H1 (cell line): ENCODE measurements around the gene SPINK9. TPM values are rescaled to one million over a fixed set of nuclear protein-coding genes. Genes with fewer than 3 reads are reported as not detected.

Experiments
- CTCF ChIA-PET: fragments of 300-600 bp; sonication (Branson Sonifier 250); formaldehyde crosslinking; loops from one replicate; lab custom pipeline; 2021; ENCODE audit not compliant: partially characterized antibody; lab: Charles Lee
- POLR2A ChIA-PET: fragments of 300-600 bp; sonication (Branson Sonifier 250); formaldehyde crosslinking; loops from one replicate; lab custom pipeline; 2021; ENCODE audit warnings: inconsistent platforms; ENCODE audit not compliant: partially characterized antibody; lab: Charles Lee
- DNase-seq, 2 experiments: peaks; one replicate each; pipeline versions ENCODE4 v3.0.0 to v3.0.0-alpha.2; 2010 to 2022; ENCODE audit warnings: low spot score in 2 of 2, low read depth in 1 of 2, mixed read lengths in 1 of 2
- FAIRE-seq: peaks from 2 replicates; lab custom pipeline; 2011; peaks lifted over from hg19 to GRCh38; lab: Jason Lieb, UNC
- H2AFZ ChIP-seq: 2 replicates; pipeline ENCODE4 v1.8.1; 2012; ENCODE audit warnings: low read length, inconsistent platforms
- H2AK5ac ChIP-seq: 2 replicates; pipeline ENCODE4 v1.6.1; 2013; ENCODE audit warnings: low read depth, low read length
- H2BK120ac ChIP-seq: replicated peaks from 2 replicates; pipeline ENCODE3; 2013; ENCODE audit warnings: low read depth, low read length, inconsistent platforms
- H2BK12ac ChIP-seq: 2 replicates; pipeline ENCODE4 v1.6.1; 2013; ENCODE audit warnings: low read depth, low read length
- H2BK15ac ChIP-seq: 2 replicates; pipeline ENCODE4 v1.6.1; 2013; ENCODE audit warnings: low read length
- H2BK20ac ChIP-seq: 2 replicates; pipeline ENCODE4 v1.6.1; 2013; ENCODE audit warnings: low read length
- H2BK5ac ChIP-seq: 2 replicates; pipeline ENCODE4 v1.6.1; 2013; ENCODE audit warnings: low read depth, low read length
- H3K14ac ChIP-seq: 2 replicates; pipeline ENCODE4 v1.6.1; 2013; ENCODE audit warnings: inconsistent platforms; ENCODE audit not compliant: insufficient read length
- H3K18ac ChIP-seq: 2 replicates; pipeline ENCODE4 v1.6.1; 2013; ENCODE audit warnings: low read length; ENCODE audit errors: extremely low read depth
- H3K23ac ChIP-seq: 2 replicates; pipeline ENCODE4 v1.6.1; 2013; ENCODE audit warnings: inconsistent platforms; ENCODE audit not compliant: insufficient read length
- H3K23me2 ChIP-seq: 2 replicates; pipeline ENCODE4 v1.6.1; 2013; ENCODE audit warnings: low read depth, low read length
- H3K27ac ChIP-seq: 2 replicates; pipeline ENCODE4 v1.6.1; 2011; ENCODE audit warnings: low read depth, low read length, inconsistent platforms
- H3K27me3 ChIP-seq, 4 experiments: replicated peaks in 1 of 4; 1 replicate in 1 of 4; 2 replicates in 3 of 4; pipeline versions ENCODE4 v1.6.1 to v1.8.1; 2011 to 2013; ENCODE audit warnings: low read length in 3 of 4, mild to moderate bottlenecking in 3 of 4, inconsistent platforms in 2 of 4, mixed read lengths in 2 of 4, moderate library complexity in 1 of 4; ENCODE audit not compliant: control insufficient read depth in 3 of 4, insufficient read depth in 3 of 4; ENCODE audit errors: extremely low read depth in 1 of 4
- H3K36me3 ChIP-seq, 4 experiments: 2 replicates each; pipeline versions ENCODE4 v1.6.1 to v1.8.1; 2011 to 2013; ENCODE audit warnings: mild to moderate bottlenecking in 4 of 4, low read length in 3 of 4, moderate library complexity in 2 of 4, control low read depth in 1 of 4, inconsistent platforms in 1 of 4; ENCODE audit not compliant: insufficient read depth in 4 of 4, control insufficient read depth in 2 of 4
- H3K4ac ChIP-seq: replicated peaks from 2 replicates; pipeline ENCODE3; 2013; ENCODE audit warnings: low read length, low read depth, mixed read lengths, inconsistent platforms; ENCODE audit not compliant: insufficient read length
- H3K4me1 ChIP-seq, 4 experiments: replicated peaks in 1 of 4; 1 replicate in 1 of 4; 2 replicates in 3 of 4; pipeline versions ENCODE4 v1.6.1 to v1.8.1; 2011 to 2013; ENCODE audit warnings: low read length in 3 of 4, inconsistent platforms in 2 of 4, mixed read lengths in 1 of 4; ENCODE audit not compliant: insufficient read depth in 4 of 4, control insufficient read depth in 3 of 4
- H3K4me2 ChIP-seq, 2 experiments: 2 replicates each; pipeline versions ENCODE4 v1.6.1 to v1.8.1; 2011 to 2013; ENCODE audit warnings: low read depth in 2 of 2, low read length in 2 of 2, control low read depth in 1 of 2, inconsistent platforms in 1 of 2, mild to moderate bottlenecking in 1 of 2; ENCODE audit not compliant: insufficient read depth in 1 of 2
- H3K4me3 ChIP-seq, 4 experiments: fragments of 200-600, 300-600 bp in 1 of 4; sonication (generic), shearing (Covaris generic), sonication (Bioruptor Twin) in 1 of 4; 2 replicates each; pipeline versions ENCODE4 v1.5.1 to v1.8.1; 2011 to 2016; ENCODE audit warnings: low read length in 4 of 4, low read depth in 3 of 4, control low read depth in 2 of 4, inconsistent platforms in 2 of 4, mild to moderate bottlenecking in 2 of 4, mixed read lengths in 1 of 4, moderate library complexity in 1 of 4; ENCODE audit not compliant: insufficient read depth in 2 of 4; ENCODE audit errors: extremely low read depth in 1 of 4
- H3K56ac ChIP-seq: replicated peaks from 2 replicates; pipeline ENCODE3; 2013; ENCODE audit warnings: low read depth, mild to moderate bottlenecking, mixed read lengths, low read length, inconsistent platforms; ENCODE audit not compliant: insufficient read length
- H3K79me1 ChIP-seq: 2 replicates; pipeline ENCODE4 v1.6.1; 2013; ENCODE audit warnings: low read depth, low read length, control low read depth
- H3K79me2 ChIP-seq, 2 experiments: 2 replicates each; pipeline versions ENCODE4 v1.6.1 to v1.8.1; 2012 to 2013; ENCODE audit warnings: low read length in 2 of 2, mild to moderate bottlenecking in 2 of 2, inconsistent platforms in 1 of 2; ENCODE audit not compliant: insufficient read depth in 2 of 2, control insufficient read depth in 1 of 2
- H3K9ac ChIP-seq, 4 experiments: replicated peaks in 1 of 4; 1 replicate in 1 of 4; 2 replicates in 3 of 4; pipeline versions ENCODE4 v1.6.1 to v1.8.1; 2011 to 2013; ENCODE audit warnings: low read depth in 3 of 4, low read length in 3 of 4, control low read depth in 2 of 4, mild to moderate bottlenecking in 2 of 4, moderate library complexity in 2 of 4, inconsistent platforms in 1 of 4; ENCODE audit errors: extremely low read depth in 1 of 4
- H3K9me3 ChIP-seq, 2 experiments: 2 replicates each; pipeline versions ENCODE4 v1.6.1 to v1.8.1; 2012 to 2013; ENCODE audit warnings: mild to moderate bottlenecking in 2 of 2, moderate library complexity in 2 of 2, control low read depth in 1 of 2, inconsistent platforms in 1 of 2, low read depth in 1 of 2, low read length in 1 of 2, mixed read lengths in 1 of 2; ENCODE audit not compliant: insufficient read depth in 2 of 2
- H4K20me1 ChIP-seq, 2 experiments: replicated peaks in 1 of 2; 2 replicates each; pipeline versions ENCODE3 to v1.8.1; 2011 to 2013; ENCODE audit warnings: inconsistent platforms in 2 of 2, low read length in 2 of 2, mild to moderate bottlenecking in 1 of 2; ENCODE audit not compliant: insufficient read depth in 2 of 2, control insufficient read depth in 1 of 2
- H4K5ac ChIP-seq: 2 replicates; pipeline ENCODE4 v1.6.1; 2013; ENCODE audit warnings: low read length, low read depth, mixed read lengths, inconsistent platforms; ENCODE audit not compliant: insufficient read length
- H4K8ac ChIP-seq: 2 replicates; pipeline ENCODE4 v1.8.0; 2013; ENCODE audit warnings: mild to moderate bottlenecking, moderate library complexity, low read length, inconsistent platforms; ENCODE audit not compliant: insufficient read depth; ENCODE audit errors: extremely low read depth
- H4K91ac ChIP-seq: replicated peaks from 2 replicates; pipeline ENCODE3; 2013; ENCODE audit warnings: low read length, mixed read lengths, inconsistent platforms; ENCODE audit not compliant: insufficient read length
- CEBPB ChIP-seq: IDR thresholded peaks from 2 replicates; pipeline ENCODE4 v1.6.1; 2012; ENCODE audit warnings: low read depth, low read length
- KDM5A ChIP-seq: fragments of 200-600 bp; IDR thresholded peaks from 2 replicates; pipeline ENCODE4 v1.7.1; 2012; ENCODE audit warnings: mild to moderate bottlenecking, low read length, inconsistent platforms, mixed read lengths
- SAP30 ChIP-seq: fragments of 300-600 bp; sonication (generic); IDR thresholded peaks from 2 replicates; pipeline ENCODE4 v1.7.1; 2012; ENCODE audit warnings: low read length, moderate library complexity, mild to moderate bottlenecking, inconsistent platforms; ENCODE audit not compliant: insufficient read depth, insufficient replicate concordance
- TAF1 ChIP-seq: IDR thresholded peaks from 2 replicates; pipeline ENCODE4 v1.6.1; 2011; ENCODE audit warnings: mild to moderate bottlenecking, low read depth, low read length
- ZNF274 ChIP-seq: IDR thresholded peaks from 2 replicates; pipeline ENCODE4 v1.7.0; 2012; ENCODE audit warnings: low read length, borderline replicate concordance; ENCODE audit errors: extremely low read depth
- WGBS, 2 experiments: shearing (Covaris generic) in 1 of 2; methylation state at CpG; one replicate each; pipeline versions ENCODE4 v1.1.6 to v1.1.7; 2013 to 2015; ENCODE audit warnings: low lambda C conversion rate in 2 of 2, mixed read lengths in 2 of 2, inconsistent platforms in 1 of 2, low coverage in 1 of 2, missing lambda C conversion rate in 1 of 2; ENCODE audit not compliant: insufficient replicate concordance in 2 of 2, insufficient coverage in 1 of 2, insufficient read length in 1 of 2; ENCODE audit errors: extremely low coverage in 1 of 2, missing lambda C conversion rate in 1 of 2; 5-methylcytosine and 5-hydroxymethylcytosine counted together
- polyA plus RNA-seq, 7 experiments: library from polyadenylated mRNA; depleted of rRNA in 3 of 7; stranded (reverse) in 5 of 7; unstranded in 2 of 7; fragments of >200 nt in 5 of 7; fragments of 200-250 nt in 2 of 7; gene quantifications; 1 replicate in 5 of 7; 2 replicates in 1 of 7; 4 replicates in 1 of 7; pipeline versions ENCODE4 v1.2.1 to v1.2.3, GENCODE V29; 2011 to 2013; ENCODE audit warnings: missing spikeins in 2 of 7, mixed read lengths in 2 of 7
- total RNA-seq: library from RNA; stranded (reverse); fragmentation: NEBNext Ultra II Directional; extraction: Animal tissue kit (Norgen Biotek cat#: 25700); gene quantifications from 2 replicates; pipeline ENCODE4 v1.2.1, GENCODE V29; 2021

Gene SPINK9
- total and polyA plus RNA-seq, 2 of the 8 experiments (the other 6 are each of a cell fraction or from before 2014, with no cell fraction given): not detected

- Histone ChIP-seq H3K23me2 (no peaks in the 10 kb centered on the region), H3K9ac (no peak overlapping the region), H4K20me1 (no peaks in the 10 kb centered on the region), H2AFZ (no peak overlapping the region), H3K4me2 (no peak overlapping the region), H3K23ac (no peak overlapping the region), H3K14ac (no peak overlapping the region), H2BK15ac (no peak overlapping the region), H2BK5ac (no peak overlapping the region), H3K36me3 (no peaks in the 10 kb centered on the region), H2BK120ac (no peak overlapping the region), H3K56ac (no peak overlapping the region), H2AK5ac (no peak overlapping the region), H2BK20ac (no peak overlapping the region), H4K5ac (no peak overlapping the region), H3K79me2 (no peaks in the 10 kb centered on the region), H3K9me3 (no peaks in the 10 kb centered on the region), H3K4me1 (no peaks in the 10 kb centered on the region), H3K4ac (no peak overlapping the region), H3K79me1 (no peaks in the 10 kb centered on the region), H3K18ac (no peak overlapping the region), H3K27me3 (no peaks in the 10 kb centered on the region), H4K8ac (no peak overlapping the region), H3K27ac (no peak overlapping the region), H2BK12ac (no peak overlapping the region), H4K91ac (no peak overlapping the region), H3K4me3 (no peak overlapping the region)
- 100% methylated on average over 3 of the region's 3 CpGs; no CpG with 5 or more reads in 1 of the 2 experiments for WGBS, 2 experiments
- ChIA-PET CTCF (interaction anchor here (0.6 to 1.6 kb wide), 6 partner anchors 10 to 150 kb away, joined by 3 to 4 read pairs (median 3); no protein-coding TSS in a partner anchor), POLR2A (no interaction called here)
- no peak for DNase-seq
- FAIRE-seq: peak; percentile 50
- no peak for TF ChIP-seq SAP30
- TF ChIP-seq CEBPB: no peak
- no peak for TF ChIP-seq KDM5A
- TF ChIP-seq TAF1: no peak
- TF ChIP-seq ZNF274: no peak
These were observed 1.5 kb downstream of the SPINK9 start for GRCh38 chr5:148336704-148337435.
